Endothelial cell of hepatic sinusoid (primary cell): ENCODE data around the gene TGFB2.

Experiments used
- in situ Hi-C: cut with HindIII; loops from 2 replicates; pipeline ENCODE4 v1.10.0; 2017; ENCODE audit warnings: low sequenced_read_pairs

The TGFB2 gene

GRCh38 chr1:218413179-218413578 is 68.0 kb downstream of the TGFB2 start:
- in situ Hi-C loops = no loop called here

- in situ Hi-C loops = no loop called here
Measured at GRCh38 chr1:218414060-218414728, 69.1 kb downstream of the TGFB2 start.

- in situ Hi-C loops = no loop called here
Measured at GRCh38 chr1:218415726-218416125, 70.6 kb downstream of the TGFB2 start.

- in situ Hi-C loops = no loop called here
Measured at GRCh38 chr1:218421531-218421930, 76.4 kb downstream of the TGFB2 start.

GRCh38 chr1:218424502-218424901 is 79.4 kb downstream of the TGFB2 start:
- in situ Hi-C loops = no loop called here

DNA sequence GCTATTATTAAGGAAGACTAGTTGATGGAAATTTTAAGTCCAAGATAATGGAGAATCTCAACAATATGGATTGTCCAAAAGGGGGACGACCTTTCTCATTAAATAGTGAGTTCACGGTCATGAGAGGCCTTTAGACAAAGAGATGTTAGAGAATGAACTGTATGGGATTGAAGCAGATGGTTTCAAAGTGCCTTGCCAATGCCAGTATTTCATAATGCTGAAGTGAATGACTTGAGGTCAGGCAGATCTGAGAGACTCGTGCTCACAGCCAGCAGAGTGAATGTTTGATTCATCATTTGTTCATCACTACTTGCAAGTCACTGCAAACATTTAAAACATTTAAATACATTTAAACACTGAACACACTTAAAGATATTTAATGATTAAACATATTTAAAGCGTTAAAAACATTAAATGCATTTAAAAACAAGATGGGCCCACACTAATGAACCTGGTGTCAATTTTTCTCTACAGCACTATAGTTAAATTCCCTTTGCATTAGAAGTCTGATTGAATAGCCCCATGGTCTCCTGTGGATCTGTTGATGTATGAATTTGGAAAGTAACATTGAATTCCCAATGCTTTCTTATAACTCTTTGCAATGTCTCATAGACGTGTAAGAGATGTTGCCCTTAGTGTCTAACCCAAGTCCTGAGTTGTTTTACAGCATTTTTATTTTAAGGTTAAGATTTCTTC is 80.7 kb downstream of the TGFB2 start:
- in situ Hi-C loops = no loop called here

- in situ Hi-C loops = no loop called here
Measured at GRCh38 chr1:218426343-218426657, 81.2 kb downstream of the TGFB2 start.

DNA sequence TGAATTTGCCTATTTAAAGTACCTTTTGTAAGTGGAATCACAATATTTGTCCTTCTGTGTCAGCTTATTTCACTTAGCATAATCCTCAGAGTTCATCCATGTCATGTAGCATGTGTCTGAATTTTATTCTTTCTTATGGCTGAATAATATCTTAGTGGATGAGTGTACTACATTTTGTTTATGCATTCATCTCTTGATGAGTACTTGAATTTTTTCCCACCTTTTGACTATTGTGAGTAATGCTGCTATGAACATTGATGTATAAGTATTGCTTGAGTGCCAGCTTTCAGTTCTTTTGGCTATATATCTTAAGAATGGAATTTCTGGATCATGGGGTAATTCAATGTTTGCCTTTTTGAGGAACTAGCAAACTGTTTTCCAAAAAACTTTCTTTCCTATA is 84.2 kb downstream of the TGFB2 start:
- in situ Hi-C loops = no loop called here

DNA sequence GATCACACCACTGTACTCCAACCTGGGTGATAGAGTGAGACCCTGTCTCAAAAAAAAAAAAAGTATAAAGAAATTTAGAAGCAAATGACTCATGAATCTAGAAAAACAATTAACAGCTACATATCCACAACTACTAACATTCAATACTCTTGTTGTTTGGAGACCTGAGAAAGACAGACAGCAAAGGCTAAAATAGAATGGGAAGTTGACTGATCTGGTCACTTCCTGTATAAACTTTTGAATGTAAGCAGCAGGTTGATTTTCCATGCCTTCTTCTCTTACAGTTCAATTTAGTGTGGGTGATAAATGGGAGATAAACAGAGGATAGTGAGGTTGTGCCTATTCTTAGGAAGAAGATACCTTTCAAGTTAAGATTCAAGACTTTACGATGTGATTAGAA is 85.2 kb downstream of the TGFB2 start:
- in situ Hi-C loops = no loop called here

DNA sequence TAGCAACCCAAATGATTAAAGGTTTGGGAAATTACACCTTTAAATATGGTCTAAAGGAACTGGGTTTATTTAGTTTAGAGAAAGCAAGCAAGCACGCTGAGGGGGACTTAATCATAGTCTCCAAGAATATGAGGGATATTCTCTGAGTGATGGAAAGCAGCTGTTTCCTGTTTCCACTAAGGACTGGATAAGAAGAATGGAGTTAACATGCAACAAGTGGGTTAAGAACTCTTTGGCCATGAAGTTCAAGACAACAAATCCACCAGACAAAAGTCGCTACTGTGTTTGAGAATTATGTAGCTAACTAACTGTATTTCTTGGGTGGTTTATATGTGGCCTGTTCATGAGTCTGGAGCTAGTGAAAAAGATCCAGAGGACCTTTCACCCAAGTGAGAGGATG is 85.7 kb downstream of the TGFB2 start:
- in situ Hi-C loops = no loop called here

- in situ Hi-C loops = no loop called here
Measured at GRCh38 chr1:218431476-218431875, 86.3 kb downstream of the TGFB2 start.

GRCh38 chr1:218433744-218434143 is 88.6 kb downstream of the TGFB2 start:
- in situ Hi-C loops = no loop called here

GRCh38 chr1:218435528-218435927 is 90.4 kb downstream of the TGFB2 start:
- in situ Hi-C loops = no loop called here

DNA sequence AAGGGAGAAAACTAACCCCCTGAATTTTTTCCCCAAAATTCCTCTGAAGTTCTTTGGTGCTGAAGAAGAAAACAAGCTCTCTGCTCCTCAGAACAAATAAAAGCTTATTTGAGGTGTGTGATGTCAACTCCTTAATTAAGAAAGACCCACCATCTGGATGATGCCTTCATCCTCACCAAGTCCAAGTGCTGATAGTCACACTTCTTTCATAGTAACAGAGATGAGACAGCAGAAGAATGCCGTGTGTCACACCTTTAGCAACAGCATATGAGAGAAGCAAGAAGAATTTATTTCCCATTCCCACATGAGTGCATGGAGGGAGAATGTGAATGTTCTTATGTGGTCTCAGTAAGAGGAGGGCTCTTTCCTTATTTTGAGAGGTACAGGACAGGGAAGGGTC is 91.2 kb downstream of the TGFB2 start:
- in situ Hi-C loops = no loop called here

- in situ Hi-C loops = no loop called here
Measured at GRCh38 chr1:218436997-218437396, 91.9 kb downstream of the TGFB2 start.

- in situ Hi-C loops = no loop called here
Measured at GRCh38 chr1:218439541-218440295, 94.6 kb downstream of the TGFB2 start.

DNA sequence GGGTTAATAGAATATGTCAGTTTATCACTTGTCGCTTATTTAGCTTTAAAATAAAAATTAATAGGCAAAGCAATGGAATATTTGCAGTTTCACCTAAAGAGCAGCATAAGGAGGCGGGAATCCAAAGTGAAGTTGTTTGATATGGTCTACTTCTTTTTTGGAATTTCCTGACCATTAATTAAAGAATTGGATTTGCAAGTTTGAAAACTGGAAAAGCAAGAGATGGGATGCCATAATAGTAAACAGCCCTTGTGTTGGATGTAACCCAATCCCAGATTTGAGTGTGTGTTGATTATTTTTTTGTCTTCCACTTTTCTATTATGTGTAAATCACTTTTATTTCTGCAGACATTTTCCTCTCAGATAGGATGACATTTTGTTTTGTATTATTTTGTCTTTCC is 98.1 kb downstream of the TGFB2 start:
- in situ Hi-C loops = no loop called here

- in situ Hi-C loops = no loop called here
Measured at GRCh38 chr1:218444173-218444572, 99.0 kb downstream of the TGFB2 start.

- in situ Hi-C loops = no loop called here
Measured at GRCh38 chr1:218444588-218444987, 99.5 kb downstream of the TGFB2 start.

DNA sequence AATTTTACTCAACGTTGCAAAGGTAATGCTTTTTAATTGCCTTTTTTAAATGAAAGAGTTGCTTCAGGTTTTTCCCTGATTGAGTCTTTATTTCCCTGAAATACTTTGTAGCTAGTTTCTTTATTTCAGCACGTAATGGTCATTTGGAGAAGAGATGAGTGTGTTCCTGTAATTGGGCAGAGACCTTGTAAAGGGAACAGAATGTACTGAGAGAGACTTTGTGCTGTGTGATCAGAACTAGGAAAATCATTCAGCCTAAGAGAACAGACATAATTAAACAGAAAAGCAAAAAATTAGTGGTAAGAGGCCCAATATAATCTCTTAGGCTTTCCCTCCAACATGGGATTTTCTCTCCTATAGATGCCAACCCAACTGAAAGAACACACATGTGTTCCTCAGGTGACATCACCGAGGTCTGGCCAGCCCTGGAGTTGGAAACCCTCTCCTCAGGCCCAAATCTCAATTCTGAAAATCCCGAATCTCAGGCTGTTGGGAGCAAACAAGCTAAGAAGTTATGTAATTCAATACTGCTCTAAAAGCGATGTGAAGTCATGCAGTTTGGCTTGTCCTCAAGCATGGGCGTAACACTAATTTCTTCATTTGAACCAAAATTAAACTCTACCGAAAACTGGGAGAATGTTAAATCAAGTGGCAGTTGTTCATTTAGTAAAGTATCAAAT is 102.0 kb downstream of the TGFB2 start:
- in situ Hi-C loops = no loop called here

DNA sequence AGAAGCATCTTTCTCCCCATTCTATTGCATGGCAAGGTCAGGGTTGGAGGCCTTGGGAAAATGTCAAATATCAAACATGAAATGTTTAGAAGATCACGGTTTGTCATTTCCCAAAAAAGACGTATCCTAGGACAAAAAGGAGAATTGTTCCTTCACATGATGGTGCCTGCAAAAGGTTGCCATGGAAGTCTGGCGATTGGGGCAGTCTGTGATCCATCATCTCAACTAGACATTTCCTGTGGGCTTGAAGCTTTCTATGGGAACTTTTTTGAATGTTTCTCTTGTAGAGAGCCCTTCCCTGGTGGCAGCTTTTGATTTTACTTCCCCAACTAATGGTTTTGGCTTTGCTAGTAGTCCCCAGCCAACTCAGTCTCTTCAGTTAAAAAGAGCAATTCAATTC is 106.3 kb downstream of the TGFB2 start:
- in situ Hi-C loops = no loop called here
